KMS-11 (cell line): ENCODE results near the gene SMARCA4.

Experiments used
- H2AFZ ChIP-seq: fragments of 200-600 bp; sonication (generic); 2 replicates; pipeline ENCODE4 v1.6.1; 2016; ENCODE audit warnings: antibody characterized with exemption, mixed run types, low read depth
- H3K27ac ChIP-seq: fragments of 200-600 bp; sonication (generic); 2 replicates; pipeline ENCODE4 v1.6.1; 2016; ENCODE audit warnings: mild to moderate bottlenecking, mixed run types
- H3K27me3 ChIP-seq: fragments of 200-600 bp; sonication (generic); 2 replicates; pipeline ENCODE4 v1.6.1; 2017; ENCODE audit warnings: mild to moderate bottlenecking, low read depth, mixed run types, moderate library complexity; ENCODE audit not compliant: insufficient read depth
- H3K36me3 ChIP-seq: fragments of 200-600 bp; sonication (generic); 2 replicates; pipeline ENCODE4 v1.6.1; 2017; ENCODE audit warnings: mild to moderate bottlenecking, mixed run types; ENCODE audit not compliant: insufficient read depth
- H3K4me1 ChIP-seq: fragments of 200-600 bp; sonication (generic); 2 replicates; pipeline ENCODE4 v1.6.1; 2016; ENCODE audit warnings: mild to moderate bottlenecking, low read depth, mixed run types; ENCODE audit not compliant: poor library complexity, severe bottlenecking
- H3K4me2 ChIP-seq: fragments of 200-600 bp; sonication (generic); 2 replicates; pipeline ENCODE4 v1.7.0; 2016; ENCODE audit warnings: mild to moderate bottlenecking, mixed run types
- H3K4me3 ChIP-seq: fragments of 200-600 bp; sonication (generic); IDR thresholded peaks from 2 replicates; pipeline ENCODE4 v1.6.1; 2017; ENCODE audit warnings: low read depth, low read length, mixed read lengths; ENCODE audit not compliant: insufficient read depth
- H3K79me2 ChIP-seq: fragments of 200-600 bp; sonication (generic); 2 replicates; pipeline ENCODE4 v1.6.1; 2016; ENCODE audit warnings: low read depth, mixed run types; ENCODE audit not compliant: insufficient read depth
- H3K9ac ChIP-seq: fragments of 200-600 bp; sonication (generic); 2 replicates; pipeline ENCODE4 v1.6.1; 2016; ENCODE audit warnings: mild to moderate bottlenecking, mixed run types
- H4K20me1 ChIP-seq: fragments of 200-600 bp; sonication (generic); 2 replicates; pipeline ENCODE4 v1.6.1; 2016; ENCODE audit warnings: mild to moderate bottlenecking, mixed run types; ENCODE audit not compliant: insufficient read depth
- TF ChIP-seq, protein P1 (sequence below): fragments of 200-600 bp; sonication (generic); conservative IDR thresholded peaks from 2 replicates; pipeline ENCODE4 v1.6.1; 2017; ENCODE audit warnings: low read depth, mild to moderate bottlenecking, antibody characterized with exemption, low read length, moderate library complexity, mixed read lengths

SMARCA4 gene

DNA sequence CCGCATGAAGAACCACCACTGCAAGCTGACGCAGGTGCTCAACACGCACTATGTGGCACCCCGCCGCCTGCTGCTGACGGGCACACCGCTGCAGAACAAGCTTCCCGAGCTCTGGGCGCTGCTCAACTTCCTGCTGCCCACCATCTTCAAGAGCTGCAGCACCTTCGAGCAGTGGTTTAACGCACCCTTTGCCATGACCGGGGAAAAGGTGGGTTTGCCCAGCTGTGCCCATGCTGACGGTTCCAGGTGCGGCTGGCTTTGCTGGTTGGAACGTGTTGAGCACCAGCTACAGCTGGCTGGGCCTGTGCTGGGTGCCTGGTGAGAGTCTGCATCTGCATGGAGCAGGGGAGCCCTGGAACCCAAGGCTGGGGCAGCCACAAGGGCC is 60.9 kb downstream of the SMARCA4 start:
- Histone ChIP-seq H3K27me3 (no peaks in the 10 kb centered on the region), H3K79me2 (no peaks in the 10 kb centered on the region), H2AFZ (no peak overlapping the region), H3K4me2 (no peak overlapping the region), H3K36me3 (no peaks in the 10 kb centered on the region; the same call in 1 of the 2 replicates), H4K20me1 (no peaks in the 10 kb centered on the region), H3K4me1 (no peaks in the 10 kb centered on the region), H3K9ac (no peak overlapping the region), H3K27ac (no peak overlapping the region), H3K4me3 (no peak overlapping the region)
- TF ChIP-seq, protein P1, sequence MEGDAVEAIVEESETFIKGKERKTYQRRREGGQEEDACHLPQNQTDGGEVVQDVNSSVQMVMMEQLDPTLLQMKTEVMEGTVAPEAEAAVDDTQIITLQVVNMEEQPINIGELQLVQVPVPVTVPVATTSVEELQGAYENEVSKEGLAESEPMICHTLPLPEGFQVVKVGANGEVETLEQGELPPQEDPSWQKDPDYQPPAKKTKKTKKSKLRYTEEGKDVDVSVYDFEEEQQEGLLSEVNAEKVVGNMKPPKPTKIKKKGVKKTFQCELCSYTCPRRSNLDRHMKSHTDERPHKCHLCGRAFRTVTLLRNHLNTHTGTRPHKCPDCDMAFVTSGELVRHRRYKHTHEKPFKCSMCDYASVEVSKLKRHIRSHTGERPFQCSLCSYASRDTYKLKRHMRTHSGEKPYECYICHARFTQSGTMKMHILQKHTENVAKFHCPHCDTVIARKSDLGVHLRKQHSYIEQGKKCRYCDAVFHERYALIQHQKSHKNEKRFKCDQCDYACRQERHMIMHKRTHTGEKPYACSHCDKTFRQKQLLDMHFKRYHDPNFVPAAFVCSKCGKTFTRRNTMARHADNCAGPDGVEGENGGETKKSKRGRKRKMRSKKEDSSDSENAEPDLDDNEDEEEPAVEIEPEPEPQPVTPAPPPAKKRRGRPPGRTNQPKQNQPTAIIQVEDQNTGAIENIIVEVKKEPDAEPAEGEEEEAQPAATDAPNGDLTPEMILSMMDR = no peak

DNA sequence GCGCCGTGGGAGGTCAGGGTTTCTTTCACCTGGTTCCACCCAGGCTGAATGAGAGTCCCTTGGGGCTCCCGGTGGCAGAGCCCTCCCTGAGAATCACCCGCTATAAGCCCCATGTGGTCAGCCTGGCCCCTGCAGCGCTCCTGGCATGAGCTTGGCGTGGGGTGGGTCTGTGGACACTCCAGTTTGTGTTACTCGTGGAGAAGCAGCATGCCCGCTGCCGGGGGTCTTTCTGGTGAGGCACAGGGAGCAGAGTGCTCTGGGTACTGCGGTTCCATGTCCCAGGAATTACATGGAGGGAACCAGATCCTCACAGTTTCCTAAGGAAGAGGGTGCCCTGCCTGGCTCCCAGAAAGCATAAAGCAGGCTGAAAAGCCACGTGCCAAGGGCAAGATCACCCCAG is 62.2 kb downstream of the SMARCA4 start:
- TF ChIP-seq, protein P1 = no peak
- H3K36me3 ChIP-seq = no peaks in the 10 kb centered on the region; the same call in 1 of the 2 replicates
- H3K4me3 ChIP-seq = no peak overlapping the region
- no peak overlapping the region for H3K27ac ChIP-seq
- H3K79me2 ChIP-seq = no peaks in the 10 kb centered on the region
- H4K20me1 ChIP-seq = no peaks in the 10 kb centered on the region
- H2AFZ ChIP-seq = no peak overlapping the region
- H3K27me3 ChIP-seq = no peaks in the 10 kb centered on the region
- no peak overlapping the region for H3K9ac ChIP-seq
- no peak overlapping the region for H3K4me2 ChIP-seq
- no peaks in the 10 kb centered on the region for H3K4me1 ChIP-seq

DNA sequence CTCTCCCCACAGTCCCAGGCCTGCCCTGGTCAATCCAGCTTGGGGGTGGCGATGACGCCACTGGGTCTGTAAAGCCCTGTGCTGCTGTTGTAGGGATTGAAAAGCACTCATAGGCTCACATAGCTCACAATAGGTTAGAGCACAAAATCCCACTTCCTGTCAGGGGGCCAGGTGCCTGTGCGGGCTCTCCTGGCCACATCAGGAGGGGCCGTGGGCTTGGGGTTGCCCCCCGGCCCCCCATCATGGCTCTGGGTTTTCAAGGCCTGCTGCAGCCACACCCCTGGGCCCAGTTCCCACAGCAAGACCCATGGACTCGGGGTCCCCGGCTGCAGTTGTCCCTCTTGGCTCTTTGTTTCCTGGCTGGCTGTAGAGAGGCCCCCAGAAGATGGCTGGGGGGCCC is 62.9 kb downstream of the SMARCA4 start:
- Histone ChIP-seq H3K4me2 (no peak overlapping the region), H3K4me3 (no peak overlapping the region), H3K27me3 (no peaks in the 10 kb centered on the region), H3K36me3 (no peaks in the 10 kb centered on the region; the same call in 1 of the 2 replicates), H3K4me1 (no peaks in the 10 kb centered on the region), H3K9ac (no peak overlapping the region), H2AFZ (no peak overlapping the region), H3K27ac (no peak overlapping the region), H4K20me1 (no peaks in the 10 kb centered on the region), H3K79me2 (no peaks in the 10 kb centered on the region)
- TF ChIP-seq, protein P1 = no peak

DNA sequence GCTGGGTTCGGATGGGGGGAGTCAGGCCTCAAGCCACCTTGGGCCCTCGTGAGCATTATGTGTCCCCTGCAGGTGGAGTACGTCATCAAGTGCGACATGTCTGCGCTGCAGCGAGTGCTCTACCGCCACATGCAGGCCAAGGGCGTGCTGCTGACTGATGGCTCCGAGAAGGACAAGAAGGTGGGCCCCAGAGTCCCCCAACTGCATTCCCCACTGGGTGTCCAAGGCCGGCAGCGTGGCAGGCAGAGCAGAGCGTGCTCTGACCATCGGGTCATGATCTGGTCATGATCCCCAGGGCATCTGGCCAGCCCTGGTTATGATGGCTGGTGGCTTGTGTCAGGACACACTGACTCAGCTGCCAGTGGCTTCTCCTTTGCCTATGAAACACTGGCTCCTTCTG is 63.4 kb downstream of the SMARCA4 start:
- no peak overlapping the region for H3K4me2 ChIP-seq
- H3K4me3 ChIP-seq = no peak overlapping the region
- H3K27ac ChIP-seq = no peak overlapping the region
- H4K20me1 ChIP-seq = no peaks in the 10 kb centered on the region
- H3K36me3 ChIP-seq = no peaks in the 10 kb centered on the region; the same call in 1 of the 2 replicates
- H3K4me1 ChIP-seq = no peaks in the 10 kb centered on the region
- TF ChIP-seq, protein P1 = no peak
- H3K79me2 ChIP-seq = no peaks in the 10 kb centered on the region
- no peak overlapping the region for H3K9ac ChIP-seq
- no peaks in the 10 kb centered on the region for H3K27me3 ChIP-seq
- H2AFZ ChIP-seq = no peak overlapping the region
